GM12891 (cell line): Measurements from ENCODE around the gene PTPRN2.
"Not testable (repeated sequence)": the region's sequence is repeated elsewhere in the genome, so short reads cannot be mapped to it uniquely, and the experiment has no call there.

Source experiments
- DNase-seq: peaks from one replicate; pipeline ENCODE4 v3.0.0; 2011; ENCODE audit warnings: low spot score; ENCODE audit not compliant: insufficient read length
- FAIRE-seq: peaks from 2 replicates; lab custom pipeline; 2011; peaks lifted over from hg19 to GRCh38; lab: Jason Lieb, UNC
- PAX5 ChIP-seq: IDR thresholded peaks from 2 replicates; pipeline ENCODE4 v1.6.1; 2011; ENCODE audit warnings: low read length, moderate library complexity, mild to moderate bottlenecking; ENCODE audit not compliant: insufficient read depth, severe bottlenecking
- POLR2A ChIP-seq: IDR thresholded peaks from 2 replicates; pipeline ENCODE4 v1.6.1; 2011; ENCODE audit warnings: low read depth, low read length, control low read depth
- POLR2AphosphoS5 ChIP-seq: IDR thresholded peaks from 2 replicates; pipeline ENCODE4 v1.6.1; 2011; ENCODE audit warnings: low read depth, low read length, control low read depth
- POU2F2 ChIP-seq: IDR thresholded peaks from 2 replicates; pipeline ENCODE4 v1.6.1; 2011; ENCODE audit warnings: low read depth, mild to moderate bottlenecking, control low read depth, low read length, moderate library complexity
- SPI1 ChIP-seq: IDR thresholded peaks from 2 replicates; pipeline ENCODE4 v1.6.1; 2011; ENCODE audit warnings: low read depth, low read length, control low read depth
- TAF1 ChIP-seq: IDR thresholded peaks from 2 replicates; pipeline ENCODE4 v1.6.1; 2011; ENCODE audit warnings: low read depth, low read length, control low read depth

PTPRN2 gene

DNA sequence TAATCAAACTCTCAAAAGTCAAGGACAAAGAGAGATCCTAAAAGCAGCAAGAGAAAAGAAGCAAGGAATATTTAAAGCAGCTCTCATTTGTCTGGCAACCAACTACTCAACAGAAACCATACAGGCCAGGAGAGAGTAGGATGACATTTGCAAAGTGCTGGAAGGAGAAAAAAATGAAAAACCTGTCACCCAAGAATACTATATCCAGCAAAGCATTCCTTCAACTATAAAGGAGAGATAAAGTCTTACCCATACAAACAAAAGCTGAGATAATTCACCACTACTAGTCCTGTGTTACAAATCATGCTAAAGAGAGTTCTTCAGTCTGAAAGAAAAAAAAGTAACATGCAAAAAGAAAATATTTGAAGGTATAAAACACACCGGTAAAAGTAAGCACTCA lies 357.7 kb downstream of the PTPRN2 start:
- TF ChIP-seq SPI1 (no peak), PAX5 (no peak), TAF1 (no peak), POLR2A (no peak), POU2F2 (no peak), POLR2AphosphoS5 (no peak)
- FAIRE-seq (no peak), DNase-seq (no peak)

DNA sequence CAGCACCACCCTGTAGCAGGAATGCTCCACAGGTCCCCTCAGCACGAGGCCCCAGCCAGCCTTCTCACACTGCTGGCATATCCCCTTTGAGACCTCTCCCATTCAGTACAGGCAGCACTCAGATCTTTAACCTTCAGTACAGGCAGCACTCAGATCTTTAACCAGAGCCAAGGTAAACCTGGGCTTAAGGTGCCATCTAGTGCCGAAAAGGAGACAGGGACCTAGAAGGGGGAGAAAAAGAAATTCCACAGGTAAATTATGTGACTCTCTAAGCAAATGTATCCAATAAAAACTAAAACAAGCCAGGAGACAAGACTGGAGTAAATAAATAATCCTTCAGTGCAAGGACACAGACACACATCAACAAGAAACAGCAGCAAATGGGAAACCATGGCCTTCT lies 358.6 kb downstream of the PTPRN2 start:
- FAIRE-seq (no peak), DNase-seq (no peak)
- no peak for TF ChIP-seq POLR2A
- no peak for TF ChIP-seq POU2F2
- TF ChIP-seq TAF1, result no peak
- TF ChIP-seq PAX5, result no peak
- no peak for TF ChIP-seq SPI1
- no peak for TF ChIP-seq POLR2AphosphoS5

- DNase-seq, result no peak
- FAIRE-seq, result no peak
- TF ChIP-seq POLR2AphosphoS5 (no peak), PAX5 (no peak)
These were observed 359.5 kb downstream of the PTPRN2 start for GRCh38 chr7:158228131-158228530.

DNA sequence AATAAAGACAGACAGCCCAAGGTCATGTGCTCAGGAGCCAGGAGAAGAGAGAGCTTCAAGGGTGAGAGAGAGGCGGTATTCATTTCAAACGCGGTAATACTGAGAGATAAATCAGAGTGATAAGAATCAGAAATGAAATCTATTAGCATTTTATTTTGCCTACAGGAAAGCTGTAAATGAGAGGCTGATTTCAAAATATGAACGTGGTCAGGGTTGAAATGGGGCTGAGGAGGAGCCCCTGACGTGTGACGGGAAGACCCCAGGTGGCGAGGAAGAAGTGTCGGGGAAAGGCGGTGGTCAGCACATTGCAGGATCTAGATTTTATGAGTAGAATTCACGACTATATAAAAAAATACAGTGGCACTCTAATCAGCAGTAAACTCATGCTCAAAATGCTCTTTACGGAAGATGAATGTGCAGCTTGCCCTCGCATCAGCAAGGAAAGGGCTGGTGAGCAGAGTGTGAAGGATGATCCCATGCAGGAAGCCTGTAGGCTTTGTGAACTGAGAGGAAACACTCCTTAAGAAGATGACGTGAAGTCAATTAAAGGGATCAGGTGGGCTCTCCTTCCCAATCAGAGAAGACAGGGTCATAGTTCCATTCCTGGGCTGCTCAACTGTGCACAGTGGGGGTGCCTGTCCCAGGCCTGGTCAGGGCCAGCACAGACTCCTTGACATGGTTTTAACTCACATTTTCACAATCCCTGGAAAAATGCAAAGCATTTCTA lies 360.2 kb downstream of the PTPRN2 start:
- TF ChIP-seq SPI1, result no peak
- no peak for TF ChIP-seq POLR2AphosphoS5
- no peak for TF ChIP-seq TAF1
- TF ChIP-seq PAX5, result no peak
- TF ChIP-seq POU2F2, result no peak
- no peak for TF ChIP-seq POLR2A
- FAIRE-seq (no peak), DNase-seq (no peak)

DNA sequence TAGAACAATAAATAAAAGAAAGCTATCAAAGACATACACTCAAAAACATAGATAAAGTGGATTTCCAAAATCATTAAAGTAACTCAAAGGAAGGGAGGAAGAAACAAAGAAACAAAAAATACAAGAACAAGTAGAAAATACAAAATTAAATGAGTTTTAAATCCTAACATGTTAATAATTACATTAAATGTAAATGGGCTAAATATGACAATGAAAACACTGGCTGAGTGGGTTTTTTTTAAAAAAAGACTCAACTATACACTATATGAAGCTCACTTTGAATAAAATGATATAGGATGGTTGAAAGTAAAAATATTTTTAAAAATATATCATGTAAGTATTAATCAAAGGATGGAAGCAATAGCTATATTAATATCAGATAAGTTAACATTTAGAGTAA lies 371.4 kb downstream of the PTPRN2 start:
- no peak for FAIRE-seq
- no peak for TF ChIP-seq SPI1
- no peak for TF ChIP-seq POLR2A
- no peak for TF ChIP-seq POU2F2
- no peak for TF ChIP-seq POLR2AphosphoS5
- no peak for TF ChIP-seq PAX5
- no peak for TF ChIP-seq TAF1
- DNase-seq, result no peak

GRCh38 chr7:158209435-158209834 lies 378.2 kb downstream of the PTPRN2 start:
- DNase-seq (no peak), FAIRE-seq (no peak)
- TF ChIP-seq PAX5, result no peak
- TF ChIP-seq SPI1, result no peak
- TF ChIP-seq POU2F2, result no peak
- TF ChIP-seq POLR2AphosphoS5, result no peak
- TF ChIP-seq TAF1, result no peak
- TF ChIP-seq POLR2A, result no peak

DNA sequence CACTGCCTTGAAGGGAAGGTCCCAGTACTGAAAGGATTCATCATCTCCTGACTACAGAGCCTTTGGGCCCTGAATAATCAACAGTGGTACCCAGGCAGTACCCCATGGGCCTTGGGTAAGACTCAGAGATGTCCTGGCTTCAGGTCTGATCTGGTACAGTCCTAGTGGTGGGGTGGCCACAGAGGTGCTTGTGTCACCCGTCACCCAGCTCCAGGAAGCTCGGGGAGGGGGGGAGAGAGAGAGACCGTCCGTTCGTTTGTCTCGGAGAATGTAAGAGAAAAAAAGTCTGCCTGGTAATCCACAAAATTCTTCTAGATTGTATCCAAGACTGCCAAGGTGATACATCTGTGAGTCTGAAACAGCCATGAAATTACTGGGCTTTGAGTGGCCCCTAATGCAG lies 381.3 kb downstream of the PTPRN2 start:
- no peak for DNase-seq
- TF ChIP-seq PAX5, result no peak
- TF ChIP-seq POU2F2, result no peak
- TF ChIP-seq POLR2A, result no peak
- no peak for TF ChIP-seq SPI1
- TF ChIP-seq POLR2AphosphoS5, result no peak
- no peak for TF ChIP-seq TAF1
- no peak for FAIRE-seq

- no peak for TF ChIP-seq POLR2AphosphoS5
- TF ChIP-seq PAX5, result no peak
- no peak for TF ChIP-seq SPI1
- no peak for TF ChIP-seq TAF1
- no peak for TF ChIP-seq POLR2A
- no peak for TF ChIP-seq POU2F2
- DNase-seq (no peak), FAIRE-seq (no peak)
These were observed 383.2 kb downstream of the PTPRN2 start for GRCh38 chr7:158204453-158204852.

GRCh38 chr7:158203948-158204347 lies 383.7 kb downstream of the PTPRN2 start:
- not testable (repeated sequence) for DNase-seq, FAIRE-seq

GRCh38 chr7:158194365-158194900 lies 393.2 kb downstream of the PTPRN2 start:
- TF ChIP-seq POLR2A (no peak), TAF1 (no peak), SPI1 (no peak), PAX5 (no peak), POLR2AphosphoS5 (no peak), POU2F2 (no peak)
- DNase-seq, result no peak
- FAIRE-seq, result no peak

DNA sequence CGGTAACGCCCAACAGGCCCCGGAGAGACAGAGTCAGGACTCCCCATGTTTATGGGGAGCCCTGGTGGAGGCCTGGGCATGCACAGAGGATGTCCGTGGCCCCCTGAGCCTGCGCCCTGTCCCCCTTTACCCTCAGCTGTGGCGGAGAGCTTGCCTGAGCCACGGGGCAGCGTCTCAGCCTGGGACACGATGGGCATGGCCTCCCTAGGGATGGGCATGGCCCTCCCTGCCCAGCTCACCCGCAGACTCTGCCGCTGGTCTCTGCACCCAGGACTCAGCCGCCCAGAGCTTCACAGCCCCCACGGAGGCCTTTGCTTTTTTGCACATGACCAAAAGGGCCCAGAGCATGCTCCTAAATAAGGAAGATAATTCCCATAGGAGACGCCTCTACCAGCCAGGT lies 394.2 kb downstream of the PTPRN2 start:
- FAIRE-seq (no peak), DNase-seq (no peak)
- TF ChIP-seq POU2F2 (no peak), PAX5 (no peak), SPI1 (no peak), POLR2A (no peak), TAF1 (no peak), POLR2AphosphoS5 (no peak)
